Body of pancreas (tissue), 4 donors: ENCODE measurements around the gene FA2H. TPM values are rescaled to one million over a fixed set of nuclear protein-coding genes. Genes with fewer than 3 reads are reported as not detected.
A peak's percentile ranks its signal among the peaks of the same experiment; 100 is the strongest.

Experiments used
- ATAC-seq: fragments of 150-250 bp; one replicate; pipeline ENCODE4 v1.9.1; 2016
- DNase-seq, 4 donors: peaks; one replicate each; pipeline ENCODE4 v3.0.0-alpha.2; 2019
- H3K27ac ChIP-seq, 4 donors: fragments of 200-600 bp; sonication (generic); 1 replicate in 3 of 4; 2 replicates in 1 of 4; pipeline versions ENCODE4 v1.5.1 to v1.6.1; 2016 to 2019; ENCODE audit warnings: mild to moderate bottlenecking in 1 of 4, mixed read lengths in 1 of 4, moderate library complexity in 1 of 4
- H3K27me3 ChIP-seq, 2 donors: fragments of 200-600 bp; sonication (generic); one replicate each; pipeline ENCODE4 v1.6.0; 2016; ENCODE audit warnings: mild to moderate bottlenecking in 1 of 2
- H3K36me3 ChIP-seq, 2 donors: fragments of 200-600 bp; sonication (generic); replicated peaks in 1 of 2; 2 replicates each; pipeline ENCODE4 v1.5.1; 2016; ENCODE audit warnings: low read depth in 2 of 2; ENCODE audit not compliant: insufficient read depth in 1 of 2
- H3K4me1 ChIP-seq: fragments of 200-600 bp; sonication (generic); one replicate; pipeline ENCODE4 v1.6.0; 2016
- H3K4me3 ChIP-seq, 2 donors: fragments of 200-600 bp; sonication (generic); 1 replicate in 1 of 2; 2 replicates in 1 of 2; pipeline ENCODE4 v1.5.1; 2016 to 2019
- H3K9me3 ChIP-seq, 3 donors: fragments of 200-600 bp; sonication (generic); 1 replicate in 2 of 3; 2 replicates in 1 of 3; pipeline ENCODE4 v1.5.1; 2016
- CTCF ChIP-seq, 7 experiments: fragments of 450-650 bp in 4 of 7; fragments of 200-600 bp in 3 of 7; sonication (generic) in 3 of 7; IDR thresholded peaks; one replicate each; pipeline ENCODE4 v1.5.1; 2016 to 2019; ENCODE audit warnings: antibody characterized with exemption in 7 of 7
- POLR2A ChIP-seq, 3 donors: fragments of 450-650 bp; IDR thresholded peaks; one replicate each; pipeline ENCODE4 v1.6.1; 2016; ENCODE audit warnings: antibody characterized with exemption in 3 of 3, mild to moderate bottlenecking in 2 of 3
- WGBS, 2 donors: methylation state at CpG; one replicate each; pipeline ENCODE4 v1.1.5; 2017; 5-methylcytosine and 5-hydroxymethylcytosine counted together
- intact Hi-C: fragments of 100-400 bp; cut with DNase I; formaldehyde crosslinking; loops from one replicate; pipeline ENCODE4 v1.15.1; 2023
- total RNA-seq, 2 donors: library from RNA; depleted of rRNA; stranded (reverse); fragments of >200 nt; gene quantifications; one replicate each; pipeline ENCODE4 v1.1.0, GENCODE V29; 2016

Gene FA2H
- total RNA-seq, 2 donors from 2014 or later = 3.3 to 5.4 TPM

GRCh38 chr16:74731853-74732477 is 42.7 kb downstream of the FA2H start:
- H3K9me3 ChIP-seq = no peaks in the 10 kb centered on the region
- intact Hi-C loops = no loop called here
- DNase-seq (no peak), ATAC-seq (no peak)
- H3K27ac ChIP-seq = no peak overlapping the region
- WGBS, 2 donors = 91 to 92% methylated on average over 8 of the region's 8 CpGs
- peaks cover 18% of the 10 kb centered on the region for H3K4me1 ChIP-seq
- no peaks in the 10 kb centered on the region for H3K27me3 ChIP-seq
- no peaks in the 10 kb centered on the region for H3K36me3 ChIP-seq
- TF ChIP-seq POLR2A (IDR thresholded peaks at IDR 0.05) = no peak
- TF ChIP-seq CTCF (IDR thresholded peaks at IDR 0.05) = no peak
- H3K4me3 ChIP-seq = no peak overlapping the region

GRCh38 chr16:74729783-74730683 is 44.6 kb downstream of the FA2H start:
- Histone ChIP-seq H3K4me3 (no peak overlapping the region), H3K36me3 (no peaks in the 10 kb centered on the region), H3K4me1 (peaks cover 18% of the 10 kb centered on the region), H3K27ac (peak overlapping the region; percentile 60 to 78 (median 66)), H3K27me3 (no peaks in the 10 kb centered on the region), H3K9me3 (no peaks in the 10 kb centered on the region)
- ATAC-seq (peak; percentile 85), DNase-seq (peak; percentile 61 to 81 (median 80))
- 43 to 53% methylated on average over 9 to 11 of the region's 11 CpGs for WGBS, 2 donors
- intact Hi-C loops = no loop called here
- TF ChIP-seq POLR2A (IDR thresholded peaks at IDR 0.05) = no peak
- TF ChIP-seq CTCF (IDR thresholded peaks at IDR 0.05) = no peak

- DNase-seq (no peak), ATAC-seq (no peak)
- intact Hi-C loops = no loop called here
- Histone ChIP-seq H3K27ac (no peak overlapping the region), H3K9me3 (no peaks in the 10 kb centered on the region), H3K27me3 (no peaks in the 10 kb centered on the region), H3K36me3 (no peaks in the 10 kb centered on the region), H3K4me1 (peaks cover 18% of the 10 kb centered on the region), H3K4me3 (no peak overlapping the region)
- TF ChIP-seq CTCF (IDR thresholded peaks at IDR 0.05) (no peak), POLR2A (IDR thresholded peaks at IDR 0.05) (no peak)
- 93 to 97% methylated on average over 4 of the region's 4 CpGs for WGBS, 2 donors
These were observed 46.7 kb downstream of the FA2H start for GRCh38 chr16:74727903-74728302.

- WGBS, 2 donors = 81 to 91% methylated on average over 2 of the region's 2 CpGs
- intact Hi-C loops = no loop called here
- peak in 2 of 4 donors; percentile 18 to 30 for DNase-seq
- Histone ChIP-seq H3K36me3 (no peaks in the 10 kb centered on the region), H3K27me3 (no peaks in the 10 kb centered on the region), H3K4me1 (peaks cover 18% of the 10 kb centered on the region), H3K4me3 (no peak overlapping the region), H3K9me3 (no peaks in the 10 kb centered on the region), H3K27ac (no peak overlapping the region)
- ATAC-seq = no peak
- peak in 6 of 7 experiments; percentile 10 to 45 (median 24) for TF ChIP-seq CTCF (IDR thresholded peaks at IDR 0.05)
- TF ChIP-seq POLR2A (IDR thresholded peaks at IDR 0.05) = no peak
These were observed 47.9 kb downstream of the FA2H start for GRCh38 chr16:74726716-74727115.
